ENCODE results near the gene SLC32A1. TPM values are rescaled to one million over a fixed set of nuclear protein-coding genes. Genes with fewer than 3 reads are reported as not detected.
A peak's percentile ranks its signal among the peaks of the same experiment; 100 is the strongest.

The SLC32A1 gene
- total RNA-seq, 1 donor from 2014 or later = not detected

GRCh38 chr20:38685853-38686473 lies 38.3 kb upstream of the SLC32A1 start:
- no peak for TF ChIP-seq CTCF (IDR thresholded peaks at IDR 0.05; ENCODE audit: borderline replicate concordance)
- H3K4me1 ChIP-seq = no peaks in the 10 kb centered on the region
- H3K27ac ChIP-seq (replicated peaks) = no peak overlapping the region
- intact Hi-C loops (cut with micrococcal nuclease) = no loop called here
- peaks cover 77% of the 10 kb centered on the region for H3K27me3 ChIP-seq (ENCODE audit: low read depth)
- peak; percentile 27 for DNase-seq
- H3K4me3 ChIP-seq = no peak overlapping the region
- H3K9me3 ChIP-seq (replicated peaks) = no peaks in the 10 kb centered on the region
- H3K36me3 ChIP-seq = no peaks in the 10 kb centered on the region

GRCh38 chr20:38692436-38693411 lies 31.6 kb upstream of the SLC32A1 start:
- DNase-seq = peak; percentile 20
- peaks cover 66% of the 10 kb centered on the region for H3K27me3 ChIP-seq (ENCODE audit: low read depth)
- TF ChIP-seq CTCF (IDR thresholded peaks at IDR 0.05; ENCODE audit: borderline replicate concordance) = no peak
- intact Hi-C loops (cut with micrococcal nuclease) = no loop called here
- no peaks in the 10 kb centered on the region for H3K9me3 ChIP-seq (replicated peaks)
- H3K4me3 ChIP-seq = no peak overlapping the region
- H3K27ac ChIP-seq (replicated peaks) = no peak overlapping the region
- H3K36me3 ChIP-seq = no peaks in the 10 kb centered on the region
- H3K4me1 ChIP-seq = no peaks in the 10 kb centered on the region

GRCh38 chr20:38697306-38697705 lies 27.0 kb upstream of the SLC32A1 start:
- DNase-seq = no peak
- Histone ChIP-seq H3K4me1 (no peaks in the 10 kb centered on the region), H3K36me3 (no peaks in the 10 kb centered on the region), H3K27ac (replicated peaks) (no peak overlapping the region), H3K4me3 (no peak overlapping the region), H3K27me3 (ENCODE audit: low read depth) (peaks cover 78% of the 10 kb centered on the region), H3K9me3 (replicated peaks) (no peaks in the 10 kb centered on the region)
- intact Hi-C loops (cut with micrococcal nuclease) = no loop called here
- no peak for TF ChIP-seq CTCF (IDR thresholded peaks at IDR 0.05; ENCODE audit: borderline replicate concordance)

GRCh38 chr20:38698541-38698940 lies 25.7 kb upstream of the SLC32A1 start:
- intact Hi-C loops (cut with micrococcal nuclease) = no loop called here
- H3K4me3 ChIP-seq = no peak overlapping the region
- no peaks in the 10 kb centered on the region for H3K4me1 ChIP-seq
- no peak overlapping the region for H3K27ac ChIP-seq (replicated peaks)
- H3K36me3 ChIP-seq = no peaks in the 10 kb centered on the region
- no peak for TF ChIP-seq CTCF (IDR thresholded peaks at IDR 0.05; ENCODE audit: borderline replicate concordance)
- H3K27me3 ChIP-seq (ENCODE audit: low read depth) = peaks cover 90% of the 10 kb centered on the region
- DNase-seq = no peak
- no peaks in the 10 kb centered on the region for H3K9me3 ChIP-seq (replicated peaks)

GRCh38 chr20:38700141-38700540 lies 24.1 kb upstream of the SLC32A1 start:
- no peak for TF ChIP-seq CTCF (IDR thresholded peaks at IDR 0.05; ENCODE audit: borderline replicate concordance)
- peaks cover 96% of the 10 kb centered on the region for H3K27me3 ChIP-seq (ENCODE audit: low read depth)
- no peaks in the 10 kb centered on the region for H3K9me3 ChIP-seq (replicated peaks)
- H3K4me1 ChIP-seq = no peaks in the 10 kb centered on the region
- no peak overlapping the region for H3K27ac ChIP-seq (replicated peaks)
- H3K36me3 ChIP-seq = no peaks in the 10 kb centered on the region
- intact Hi-C loops (cut with micrococcal nuclease) = no loop called here
- H3K4me3 ChIP-seq = no peak overlapping the region
- DNase-seq = no peak

Measured in left ventricle myocardium inferior (tissue), 1 donor.